Measurements from ENCODE around the gene OCSTAMP. TPM values are rescaled to one million over a fixed set of nuclear protein-coding genes. Genes with fewer than 3 reads are reported as not detected.

Gene OCSTAMP
- total and polyA plus RNA-seq, 12 donors, result not detected

DNA sequence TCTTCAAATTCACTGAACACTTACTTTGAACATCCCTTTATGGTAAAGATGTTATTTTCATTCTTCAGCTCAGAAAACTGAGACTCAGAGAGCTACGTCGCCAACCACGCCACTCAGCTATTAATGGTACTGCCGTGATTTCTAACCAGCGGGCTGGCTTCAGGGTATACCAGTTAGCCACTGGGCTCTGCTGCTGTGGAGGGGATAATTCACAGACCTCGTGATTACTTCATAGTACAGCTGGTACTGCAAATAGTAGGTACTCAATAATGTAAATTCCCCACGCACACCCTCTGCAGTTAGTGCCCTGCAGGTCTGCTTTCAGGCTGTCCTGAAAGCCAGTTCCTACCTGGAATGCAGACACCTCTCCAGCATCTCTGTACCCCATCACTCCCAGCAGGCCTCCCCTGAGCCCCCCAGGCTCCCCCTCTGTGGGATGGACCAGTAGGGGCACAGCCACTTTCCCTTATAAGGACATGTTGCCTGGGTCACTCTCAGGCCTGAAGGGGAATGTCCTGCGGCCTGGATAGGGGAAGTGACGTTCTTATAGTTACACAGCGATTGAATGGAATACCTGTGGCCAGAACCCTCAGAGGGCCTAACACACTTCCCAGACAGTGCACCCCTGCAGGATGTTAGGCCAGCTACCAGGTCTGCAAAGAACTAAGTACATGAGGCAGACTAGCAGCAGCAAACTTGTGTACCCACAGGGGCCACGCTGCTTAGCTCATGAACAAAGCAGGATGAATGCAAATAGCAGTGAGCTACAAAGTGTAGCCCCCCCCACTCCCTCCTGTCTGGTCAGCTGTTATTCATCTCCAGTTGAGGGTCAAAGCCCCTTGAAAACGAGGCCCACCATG lies 1.3 kb upstream of the OCSTAMP start:
- TF ChIP-seq, protein P1, sequence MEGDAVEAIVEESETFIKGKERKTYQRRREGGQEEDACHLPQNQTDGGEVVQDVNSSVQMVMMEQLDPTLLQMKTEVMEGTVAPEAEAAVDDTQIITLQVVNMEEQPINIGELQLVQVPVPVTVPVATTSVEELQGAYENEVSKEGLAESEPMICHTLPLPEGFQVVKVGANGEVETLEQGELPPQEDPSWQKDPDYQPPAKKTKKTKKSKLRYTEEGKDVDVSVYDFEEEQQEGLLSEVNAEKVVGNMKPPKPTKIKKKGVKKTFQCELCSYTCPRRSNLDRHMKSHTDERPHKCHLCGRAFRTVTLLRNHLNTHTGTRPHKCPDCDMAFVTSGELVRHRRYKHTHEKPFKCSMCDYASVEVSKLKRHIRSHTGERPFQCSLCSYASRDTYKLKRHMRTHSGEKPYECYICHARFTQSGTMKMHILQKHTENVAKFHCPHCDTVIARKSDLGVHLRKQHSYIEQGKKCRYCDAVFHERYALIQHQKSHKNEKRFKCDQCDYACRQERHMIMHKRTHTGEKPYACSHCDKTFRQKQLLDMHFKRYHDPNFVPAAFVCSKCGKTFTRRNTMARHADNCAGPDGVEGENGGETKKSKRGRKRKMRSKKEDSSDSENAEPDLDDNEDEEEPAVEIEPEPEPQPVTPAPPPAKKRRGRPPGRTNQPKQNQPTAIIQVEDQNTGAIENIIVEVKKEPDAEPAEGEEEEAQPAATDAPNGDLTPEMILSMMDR (IDR thresholded peaks at IDR 0.05), result no peak
- H3K9me3 ChIP-seq, result no peaks in the 10 kb centered on the region
- WGBS, 2 donors, result 75 to 77% methylated on average over 12 of the region's 12 CpGs

DNA sequence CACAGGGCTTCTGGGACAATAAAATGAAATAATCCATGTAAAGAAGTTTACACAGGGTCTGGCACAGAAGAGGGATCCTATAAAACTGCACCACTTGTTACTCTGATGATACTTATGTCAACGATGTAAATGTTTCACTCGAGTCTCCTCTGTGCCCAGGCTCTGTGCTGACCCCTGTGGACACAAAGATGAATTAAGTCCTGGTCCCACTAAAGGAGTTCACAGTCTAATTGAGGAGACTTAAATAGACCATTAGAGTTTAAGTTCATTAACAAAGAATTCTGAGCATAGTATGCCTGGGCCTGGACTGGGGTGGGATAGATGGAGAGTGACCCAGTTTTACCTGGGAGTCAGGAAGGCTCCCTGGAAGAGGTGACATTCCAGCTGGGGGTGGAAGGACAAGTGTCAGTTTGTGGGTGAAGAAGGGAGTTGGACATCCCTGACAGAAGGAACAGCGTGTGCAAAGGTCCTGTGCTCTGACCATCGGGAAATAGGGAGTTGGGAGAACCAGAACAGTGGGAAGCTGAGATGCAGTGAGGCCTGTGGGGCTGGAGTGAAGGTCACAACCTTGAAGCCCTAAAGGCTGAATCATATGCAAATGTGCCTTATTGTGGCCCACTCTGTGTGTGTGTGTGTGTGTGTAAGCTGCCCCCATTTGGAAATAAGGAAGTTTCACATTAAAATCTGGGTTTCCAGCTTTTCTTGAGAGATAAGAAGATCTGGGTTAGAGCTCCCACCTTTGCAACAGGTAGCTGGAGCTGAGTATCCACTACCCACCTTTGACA lies 1.1 kb downstream of the OCSTAMP start:
- intact Hi-C loops (cut with DNase I), result no loop called here
- Histone ChIP-seq H3K27ac (no peak overlapping the region), H3K4me1 (peaks cover 0 to 35% (median 0%) of the 10 kb centered on the region in 9 donors), H3K9me3 (no peaks in the 10 kb centered on the region), H3K36me3 (no peaks in the 10 kb centered on the region), H3K27me3 (peaks cover 0 to 19% (median 11%) of the 10 kb centered on the region in 7 donors), H3K4me3 (no peak overlapping the region)
- DNase-seq, result no peak
- TF ChIP-seq, protein P1 (IDR thresholded peaks at IDR 0.05), result no peak
- ATAC-seq, result no peak
- 82 to 85% methylated on average over 4 of the region's 4 CpGs for WGBS, 2 donors

More for the DNA sequence above, 1.3 kb upstream of the OCSTAMP start:
- no peak for ATAC-seq
- intact Hi-C loops (cut with DNase I), result no loop called here
- Histone ChIP-seq H3K4me3 (no peak overlapping the region), H3K27me3 (peaks cover 0 to 11% (median 5%) of the 10 kb centered on the region in 7 donors), H3K36me3 (no peaks in the 10 kb centered on the region), H3K4me1 (peaks cover 0 to 20% (median 0%) of the 10 kb centered on the region in 9 donors), H3K27ac (no peak overlapping the region)
- DNase-seq, result no peak

DNA sequence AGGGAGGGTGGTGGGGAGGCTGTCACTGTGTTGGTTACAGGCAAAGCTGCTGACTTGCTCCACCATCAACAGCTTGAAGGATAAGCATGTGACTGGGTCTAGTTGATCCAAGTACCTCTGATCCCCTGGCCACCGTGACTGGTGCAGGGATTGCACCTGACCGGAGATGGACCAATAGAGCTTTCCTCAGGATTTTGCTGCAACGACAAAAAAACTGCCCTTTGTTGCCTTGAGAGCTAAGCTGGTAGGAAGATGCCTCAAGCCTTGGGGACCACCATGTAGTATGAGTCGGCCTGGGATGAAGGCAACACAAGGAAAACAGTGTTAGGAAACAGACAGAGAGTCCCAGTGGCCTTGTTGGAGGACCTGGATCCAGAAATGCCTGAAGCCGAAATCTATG lies 1.8 kb downstream of the OCSTAMP start:
- ATAC-seq (no peak), DNase-seq (no peak)
- WGBS, 2 donors, result 82 to 89% methylated on average over 5 of the region's 5 CpGs
- intact Hi-C loops (cut with DNase I), result no loop called here
- Histone ChIP-seq H3K9me3 (no peaks in the 10 kb centered on the region), H3K27ac (no peak overlapping the region), H3K4me3 (no peak overlapping the region), H3K36me3 (no peaks in the 10 kb centered on the region), H3K27me3 (peaks cover 0 to 23% (median 11%) of the 10 kb centered on the region in 7 donors), H3K4me1 (peaks cover 0 to 35% (median 0%) of the 10 kb centered on the region in 9 donors)
- TF ChIP-seq, protein P1 (IDR thresholded peaks at IDR 0.05), result no peak

DNA sequence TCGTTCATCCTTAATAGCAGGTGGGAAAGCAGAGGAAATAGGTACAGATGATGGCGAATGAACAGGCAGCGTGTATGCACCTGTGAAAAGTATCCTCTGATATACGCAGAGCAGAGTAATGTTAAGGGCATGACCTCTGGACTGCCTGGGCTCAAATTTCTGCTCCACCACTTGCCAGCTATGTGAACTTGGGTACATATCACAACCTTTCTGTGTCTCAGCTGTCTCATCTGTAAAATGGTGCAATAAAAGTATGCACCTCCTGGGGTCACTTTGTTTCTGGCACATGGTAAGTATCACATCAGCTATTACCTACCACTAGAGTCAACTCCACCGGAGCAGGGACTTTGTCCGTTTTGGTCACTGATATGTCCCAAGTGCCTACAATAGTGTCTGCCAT lies 2.5 kb downstream of the OCSTAMP start:
- H3K9me3 ChIP-seq, result no peaks in the 10 kb centered on the region
- no peak overlapping the region for H3K4me3 ChIP-seq
- peaks cover 0 to 30% (median 0%) of the 10 kb centered on the region in 9 donors for H3K4me1 ChIP-seq
- TF ChIP-seq, protein P1 (IDR thresholded peaks at IDR 0.05), result no peak
- WGBS, 2 donors, result 85 to 89% methylated on average over 6 of the region's 6 CpGs
- H3K27me3 ChIP-seq, result peaks cover 0 to 28% (median 13%) of the 10 kb centered on the region in 7 donors
- H3K36me3 ChIP-seq, result no peaks in the 10 kb centered on the region
- H3K27ac ChIP-seq, result no peak overlapping the region
- DNase-seq, result no peak
- no peak for ATAC-seq
- intact Hi-C loops (cut with DNase I), result no loop called here
